ENCODE results near the gene ZNF75A.

ZNF75A gene

GRCh38 chr16:3305109-3306068 lies at the start of gene ZNF75A, which contains the start of gene TIGD7:
TSS of gene ZNF75A (plus strand) at chr16:3305497. CDS start at chr16:3308429, 2,932 bp downstream.
TSS of gene TIGD7 (minus strand) at chr16:3305430. CDS start at chr16:3300614, 4,816 bp downstream.
- Histone ChIP-seq H3K79me2 (ENCODE audit: control insufficient read depth, low read length) (peaks cover 30% of the 10 kb centered on the region), H3K27ac (ENCODE audit: low read depth, low read length) (peak within 1 kb of the TSS; percentile 31), H3K27me3 (ENCODE audit: control insufficient read depth, low read length) (no peaks in the 10 kb centered on the region), H3K36me3 (ENCODE audit: control insufficient read depth, low read length) (peaks cover 57% of the 10 kb centered on the region), H3K9me2 (replicated peaks; ENCODE audit: control insufficient read depth, low read length) (no peaks in the 10 kb centered on the region), H4K20me1 (ENCODE audit: control insufficient read depth, insufficient read depth, low read depth, low read length) (no peaks in the 10 kb centered on the region), H3F3A (ENCODE audit: control insufficient read depth, insufficient read depth) (peaks cover 3% of the 10 kb centered on the region; the same call in 1 of the 2 replicates), H3K4me1 (ENCODE audit: control insufficient read depth, low read length) (peaks cover 23% of the 10 kb centered on the region), H3K9me3 (ENCODE audit: control insufficient read depth, insufficient read depth, low read length) (peaks cover 32% of the 10 kb centered on the region), H3K4me2 (ENCODE audit: low read length) (peak within 1 kb of the TSS; percentile 77), H3K4me3 (ENCODE audit: low read length) (peak within 1 kb of the TSS; percentile 85)
- no peak for TF ChIP-seq EZH2phosphoT487 (IDR thresholded peaks at IDR 0.05; ENCODE audit: borderline replicate concordance, low read length)
- TF ChIP-seq CTCF (IDR thresholded peaks at IDR 0.05; ENCODE audit: low read depth, low read length, poor library complexity, severe bottlenecking), result no peak

- no peaks in the 10 kb centered on the region for H3K9me2 ChIP-seq (replicated peaks; ENCODE audit: control insufficient read depth, low read length)
- H3K4me1 ChIP-seq (ENCODE audit: control insufficient read depth, low read length), result no peaks in the 10 kb centered on the region
- H3K27ac ChIP-seq (ENCODE audit: low read depth, low read length), result no peak within 1 kb of the TSS
- no peaks in the 10 kb centered on the region for H4K20me1 ChIP-seq (ENCODE audit: control insufficient read depth, insufficient read depth, low read depth, low read length)
- no peaks in the 10 kb centered on the region for H3F3A ChIP-seq (ENCODE audit: control insufficient read depth, insufficient read depth)
- H3K4me3 ChIP-seq (ENCODE audit: low read length), result no peak within 1 kb of the TSS
- no peak within 1 kb of the TSS for H3K4me2 ChIP-seq (ENCODE audit: low read length)
- H3K79me2 ChIP-seq (ENCODE audit: control insufficient read depth, low read length), result no peaks in the 10 kb centered on the region
- no peaks in the 10 kb centered on the region for H3K36me3 ChIP-seq (ENCODE audit: control insufficient read depth, low read length)
- no peak for TF ChIP-seq EZH2phosphoT487 (IDR thresholded peaks at IDR 0.05; ENCODE audit: borderline replicate concordance, low read length)
- no peak for TF ChIP-seq CTCF (IDR thresholded peaks at IDR 0.05; ENCODE audit: low read depth, low read length, poor library complexity, severe bottlenecking)
- H3K9me3 ChIP-seq (ENCODE audit: control insufficient read depth, insufficient read depth, low read length), result no peaks in the 10 kb centered on the region
- no peaks in the 10 kb centered on the region for H3K27me3 ChIP-seq (ENCODE audit: control insufficient read depth, low read length)
Observed at GRCh38 chr16:3256146-3256865, 49.0 kb upstream of the ZNF75A start, which contains the start of gene MEFV. TSS of gene MEFV (minus strand) at chr16:3256633. CDS start at chr16:3256587, 46 bp downstream.

GRCh38 chr16:3256866-3257465 lies 48.3 kb upstream of the ZNF75A start:
- Histone ChIP-seq H4K20me1 (ENCODE audit: control insufficient read depth, insufficient read depth, low read depth, low read length) (no peaks in the 10 kb centered on the region), H3K4me3 (ENCODE audit: low read length) (no peak overlapping the region), H3K27ac (ENCODE audit: low read depth, low read length) (no peak overlapping the region), H3F3A (ENCODE audit: control insufficient read depth, insufficient read depth) (no peaks in the 10 kb centered on the region), H3K27me3 (ENCODE audit: control insufficient read depth, low read length) (no peaks in the 10 kb centered on the region), H3K9me2 (replicated peaks; ENCODE audit: control insufficient read depth, low read length) (no peaks in the 10 kb centered on the region), H3K79me2 (ENCODE audit: control insufficient read depth, low read length) (no peaks in the 10 kb centered on the region), H3K36me3 (ENCODE audit: control insufficient read depth, low read length) (no peaks in the 10 kb centered on the region), H3K4me2 (ENCODE audit: low read length) (no peak overlapping the region), H3K4me1 (ENCODE audit: control insufficient read depth, low read length) (no peaks in the 10 kb centered on the region), H3K9me3 (ENCODE audit: control insufficient read depth, insufficient read depth, low read length) (no peaks in the 10 kb centered on the region)
- no peak for TF ChIP-seq CTCF (IDR thresholded peaks at IDR 0.05; ENCODE audit: low read depth, low read length, poor library complexity, severe bottlenecking)
- TF ChIP-seq EZH2phosphoT487 (IDR thresholded peaks at IDR 0.05; ENCODE audit: borderline replicate concordance, low read length), result no peak
